Adrenal gland (tissue), 5 donors: ENCODE results near the gene PPP1R9A.

Experiments
- CTCF ChIP-seq, 6 experiments: fragments of 450-650 bp in 4 of 6; fragments of 200-600 bp in 2 of 6; sonication (generic) in 1 of 6; IDR thresholded peaks; 1 replicate in 5 of 6; 2 replicates in 1 of 6; pipeline versions ENCODE4 v1.5.1 to v1.8.0; 2016 to 2021; ENCODE audit warnings: antibody characterized with exemption in 6 of 6, mild to moderate bottlenecking in 2 of 6, moderate library complexity in 1 of 6
- POLR2A ChIP-seq, 2 donors: fragments of 450-650 bp; IDR thresholded peaks; one replicate each; pipeline ENCODE4 v1.6.1; 2017; ENCODE audit warnings: antibody characterized with exemption in 2 of 2, mild to moderate bottlenecking in 2 of 2, moderate library complexity in 1 of 2
- donor health status: DM: no; HTN: no; CAD: no.

- TF ChIP-seq POLR2A (IDR thresholded peaks at IDR 0.05) (no peak), CTCF (IDR thresholded peaks at IDR 0.05) (no peak)
Observed at GRCh38 chr7:95095966-95096540, 188.7 kb downstream of the PPP1R9A start.
